NCI-H1694 treated with DMSO at 0.1 percent for 48 hours (cell line): Measurements from ENCODE around the gene SSX2.
"Not testable (repeated sequence)": the region's sequence is repeated elsewhere in the genome, so short reads cannot be mapped to it uniquely, and the experiment has no call there.

Experiments
- DNase-seq: peaks from one replicate; lab custom pipeline; 2025; lab: John Stamatoyannopoulos, UW

Gene SSX2

GRCh38 chrX:52707078-52707477 lies at the start of gene SSX2:
Gene SSX2 (minus strand): TSS chrX:52707178. CDS start chrX:52705749, 1,429 bp downstream.
- not testable (repeated sequence) for DNase-seq

- DNase-seq = not testable (repeated sequence)
Observed at GRCh38 chrX:52750952-52751351, 44.0 kb upstream of the SSX2 start, which contains the start of gene SSX2B. Gene SSX2B (plus strand): TSS chrX:52751252. CDS start chrX:52752681, 1,429 bp downstream.

- DNase-seq = not testable (repeated sequence)
Observed at GRCh38 chrX:52692034-52692433, 14.9 kb downstream of the SSX2 start.

- DNase-seq = not testable (repeated sequence)
Observed at GRCh38 chrX:52662218-52662617, 44.8 kb downstream of the SSX2 start.

- not testable (repeated sequence) for DNase-seq
Observed at GRCh38 chrX:52655475-52655874, 51.5 kb downstream of the SSX2 start.

GRCh38 chrX:52654800-52655199 lies 52.2 kb downstream of the SSX2 start, which contains the start of gene SSX7:
Gene SSX7 (minus strand): TSS chrX:52654900. CDS start chrX:52653472, 1,428 bp downstream.
- DNase-seq = not testable (repeated sequence)

GRCh38 chrX:52650676-52651075 lies 56.3 kb downstream of the SSX2 start:
- not testable (repeated sequence) for DNase-seq

GRCh38 chrX:52648956-52649355 lies 58.0 kb downstream of the SSX2 start:
- not testable (repeated sequence) for DNase-seq
